ENCODE data around the gene CRADD. TPM values are rescaled to one million over a fixed set of nuclear protein-coding genes. Genes with fewer than 3 reads are reported as not detected.

The CRADD gene
- total RNA-seq, 4 donors from 2014 or later: 19.4 to 28.7 (median 22.6) TPM

DNA sequence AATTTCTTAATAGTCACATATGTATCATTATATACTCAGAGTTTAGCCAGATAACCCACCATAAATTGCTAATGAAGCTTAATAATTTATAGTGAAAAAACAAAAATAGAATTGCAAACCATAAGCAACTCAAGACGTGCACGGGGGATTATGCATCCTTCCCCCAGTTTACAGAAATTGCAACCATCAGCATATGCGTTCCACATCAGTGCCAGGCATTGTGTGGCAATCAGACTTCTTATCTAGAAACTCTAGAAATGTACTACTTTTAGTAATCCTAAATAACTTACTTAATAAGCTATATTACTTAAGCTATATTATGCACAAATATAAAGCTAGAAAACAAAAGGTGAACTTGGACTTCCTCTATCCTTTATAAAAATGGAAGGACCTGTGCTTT lies 115.8 kb downstream of the CRADD start:
- Histone ChIP-seq H3K36me3 (no peaks in the 10 kb centered on the region), H3K9me3 (no peaks in the 10 kb centered on the region), H3K4me3 (no peak overlapping the region), H3K27ac (no peak overlapping the region), H3K4me1 (peaks cover 0 to 15% of the 10 kb centered on the region in 2 donors), H3K27me3 (no peaks in the 10 kb centered on the region)
- DNase-seq: no peak
- TF ChIP-seq, protein P1, sequence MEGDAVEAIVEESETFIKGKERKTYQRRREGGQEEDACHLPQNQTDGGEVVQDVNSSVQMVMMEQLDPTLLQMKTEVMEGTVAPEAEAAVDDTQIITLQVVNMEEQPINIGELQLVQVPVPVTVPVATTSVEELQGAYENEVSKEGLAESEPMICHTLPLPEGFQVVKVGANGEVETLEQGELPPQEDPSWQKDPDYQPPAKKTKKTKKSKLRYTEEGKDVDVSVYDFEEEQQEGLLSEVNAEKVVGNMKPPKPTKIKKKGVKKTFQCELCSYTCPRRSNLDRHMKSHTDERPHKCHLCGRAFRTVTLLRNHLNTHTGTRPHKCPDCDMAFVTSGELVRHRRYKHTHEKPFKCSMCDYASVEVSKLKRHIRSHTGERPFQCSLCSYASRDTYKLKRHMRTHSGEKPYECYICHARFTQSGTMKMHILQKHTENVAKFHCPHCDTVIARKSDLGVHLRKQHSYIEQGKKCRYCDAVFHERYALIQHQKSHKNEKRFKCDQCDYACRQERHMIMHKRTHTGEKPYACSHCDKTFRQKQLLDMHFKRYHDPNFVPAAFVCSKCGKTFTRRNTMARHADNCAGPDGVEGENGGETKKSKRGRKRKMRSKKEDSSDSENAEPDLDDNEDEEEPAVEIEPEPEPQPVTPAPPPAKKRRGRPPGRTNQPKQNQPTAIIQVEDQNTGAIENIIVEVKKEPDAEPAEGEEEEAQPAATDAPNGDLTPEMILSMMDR (IDR thresholded peaks at IDR 0.05 in 4 of 5, conservative IDR thresholded peaks at IDR 0.05 in 1 of 5): no peak
- no peak for TF ChIP-seq POLR2A (IDR thresholded peaks at IDR 0.05)
- intact Hi-C loops (cut with DNase I; ENCODE audit: low total_unique reads) (no loop called here), in situ Hi-C loops (cut with MboI; ENCODE audit: low sequenced_read_pairs in 4 of 4) (no loop called here)
- ATAC-seq: no peak

DNA sequence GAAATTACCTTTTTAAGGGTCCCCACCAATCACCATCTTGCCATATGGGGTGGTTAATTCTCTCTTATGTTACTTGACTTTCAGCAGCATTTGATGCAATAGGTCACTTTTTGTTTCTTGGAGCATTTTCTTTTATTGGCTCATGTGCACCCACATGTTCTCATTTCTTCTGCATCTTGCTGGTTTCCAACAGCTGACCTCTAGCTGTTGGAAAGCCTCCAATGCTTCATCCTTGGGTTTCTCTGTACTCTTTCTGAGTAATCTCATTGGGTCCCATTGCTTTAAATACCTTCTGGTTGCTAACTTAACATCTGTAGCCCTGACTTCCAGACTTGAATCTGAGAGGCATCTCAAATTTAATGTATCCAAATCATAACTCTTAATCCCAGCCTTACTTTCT lies 116.8 kb downstream of the CRADD start:
- H3K9me3 ChIP-seq: no peaks in the 10 kb centered on the region
- peaks cover 0 to 22% of the 10 kb centered on the region in 2 donors for H3K4me1 ChIP-seq
- DNase-seq: no peak
- no peaks in the 10 kb centered on the region for H3K36me3 ChIP-seq
- H3K27me3 ChIP-seq: no peaks in the 10 kb centered on the region
- H3K4me3 ChIP-seq: no peak overlapping the region
- intact Hi-C loops (cut with DNase I; ENCODE audit: low total_unique reads): no loop called here
- ATAC-seq: no peak
- no peak for TF ChIP-seq POLR2A (IDR thresholded peaks at IDR 0.05)
- TF ChIP-seq, protein P1 (IDR thresholded peaks at IDR 0.05 in 4 of 5, conservative IDR thresholded peaks at IDR 0.05 in 1 of 5): no peak
- no peak overlapping the region for H3K27ac ChIP-seq
- in situ Hi-C loops (cut with MboI; ENCODE audit: low sequenced_read_pairs in 4 of 4): no loop called here

DNA sequence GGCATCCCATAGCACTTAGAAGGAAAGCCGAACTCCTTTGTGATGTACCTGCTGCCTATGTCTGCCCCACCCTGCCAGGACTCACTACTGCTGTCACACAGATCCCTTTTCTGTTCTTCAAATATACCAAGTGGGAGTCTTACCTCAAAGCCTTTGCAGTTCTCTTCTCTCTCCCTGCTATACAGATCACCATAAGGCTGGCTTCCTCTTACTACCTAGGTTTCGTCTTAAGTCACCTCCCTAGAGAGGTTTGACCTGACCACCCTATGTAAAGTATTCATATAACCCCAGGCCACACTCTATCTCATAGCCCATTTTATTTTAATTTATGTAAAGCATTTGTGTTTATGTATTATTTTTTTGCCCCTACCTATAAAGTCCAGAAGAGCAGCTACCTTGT lies 117.6 kb downstream of the CRADD start:
- no peaks in the 10 kb centered on the region for H3K36me3 ChIP-seq
- H3K27ac ChIP-seq: no peak overlapping the region
- intact Hi-C loops (cut with DNase I; ENCODE audit: low total_unique reads): no loop called here
- H3K27me3 ChIP-seq: no peaks in the 10 kb centered on the region
- TF ChIP-seq, protein P1 (IDR thresholded peaks at IDR 0.05 in 4 of 5, conservative IDR thresholded peaks at IDR 0.05 in 1 of 5): no peak
- TF ChIP-seq POLR2A (IDR thresholded peaks at IDR 0.05): no peak
- H3K4me1 ChIP-seq: peaks cover 0 to 22% of the 10 kb centered on the region in 2 donors
- no peak for DNase-seq
- no peak overlapping the region for H3K4me3 ChIP-seq
- H3K9me3 ChIP-seq: no peaks in the 10 kb centered on the region
- in situ Hi-C loops (cut with MboI; ENCODE audit: low sequenced_read_pairs in 4 of 4): no loop called here
- ATAC-seq: no peak

DNA sequence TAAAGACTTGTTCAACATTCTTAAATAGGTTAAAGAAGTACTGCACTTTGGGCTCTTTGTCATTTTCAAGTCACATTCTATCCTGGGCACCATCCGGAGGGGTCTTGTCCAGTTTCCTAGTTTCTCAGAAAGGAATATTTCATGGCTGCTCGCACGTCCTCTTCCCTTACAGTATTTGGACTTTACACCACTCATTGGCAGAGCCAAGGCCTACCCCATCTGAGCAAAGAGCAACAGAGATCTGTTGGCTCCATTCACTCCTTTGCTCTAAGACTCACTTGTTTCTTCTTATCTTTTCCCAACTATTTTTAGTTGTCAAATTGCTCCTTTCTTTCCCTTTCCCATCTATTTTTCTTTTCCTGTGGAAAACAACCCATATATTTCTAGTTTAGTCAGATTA lies 118.2 kb downstream of the CRADD start:
- no peak overlapping the region for H3K27ac ChIP-seq
- H3K9me3 ChIP-seq: no peaks in the 10 kb centered on the region
- H3K27me3 ChIP-seq: no peaks in the 10 kb centered on the region
- DNase-seq (no peak), ATAC-seq (no peak)
- intact Hi-C loops (cut with DNase I; ENCODE audit: low total_unique reads): no loop called here
- no peak for TF ChIP-seq POLR2A (IDR thresholded peaks at IDR 0.05)
- TF ChIP-seq, protein P1 (IDR thresholded peaks at IDR 0.05 in 4 of 5, conservative IDR thresholded peaks at IDR 0.05 in 1 of 5): no peak
- H3K36me3 ChIP-seq: no peaks in the 10 kb centered on the region
- peaks cover 0 to 22% of the 10 kb centered on the region in 2 donors for H3K4me1 ChIP-seq
- no peak overlapping the region for H3K4me3 ChIP-seq
- in situ Hi-C loops (cut with MboI; ENCODE audit: low sequenced_read_pairs in 4 of 4): no loop called here

DNA sequence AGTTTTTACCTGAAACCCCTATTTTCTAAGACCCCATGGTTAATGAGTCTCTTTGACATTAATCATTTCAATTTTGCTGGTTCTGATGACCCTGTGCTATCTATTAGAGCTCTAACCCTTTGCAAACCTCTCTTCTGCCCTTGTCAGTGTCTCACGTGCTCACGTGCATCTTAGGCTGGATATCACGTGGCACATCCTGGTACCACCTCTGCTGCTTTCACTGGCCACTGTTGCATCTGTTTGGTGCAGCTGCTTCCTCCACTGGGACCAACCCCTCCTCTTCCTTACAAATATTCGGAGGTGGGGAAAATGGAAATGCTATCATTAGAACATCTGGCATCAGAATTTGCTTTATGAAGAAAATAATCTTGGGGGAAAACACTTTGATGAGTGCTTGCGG lies 119.6 kb downstream of the CRADD start:
- intact Hi-C loops (cut with DNase I; ENCODE audit: low total_unique reads): loop anchor here (1.0 kb wide), 1 partner anchor 39 kb away; no protein-coding TSS in a partner anchor
- Histone ChIP-seq H3K27ac (no peak overlapping the region), H3K9me3 (no peaks in the 10 kb centered on the region), H3K4me1 (peaks cover 0 to 22% of the 10 kb centered on the region in 2 donors), H3K36me3 (no peaks in the 10 kb centered on the region), H3K27me3 (no peaks in the 10 kb centered on the region), H3K4me3 (no peak overlapping the region)
- ATAC-seq (no peak), DNase-seq (no peak)
- in situ Hi-C loops (cut with MboI; ENCODE audit: low sequenced_read_pairs in 4 of 4): no loop called here
- no peak for TF ChIP-seq POLR2A (IDR thresholded peaks at IDR 0.05)
- TF ChIP-seq, protein P1 (IDR thresholded peaks at IDR 0.05 in 4 of 5, conservative IDR thresholded peaks at IDR 0.05 in 1 of 5): no peak

All from gastrocnemius medialis (tissue), 4 donors.